Measurements from ENCODE around the gene MAPKBP1. TPM values are rescaled to one million over a fixed set of nuclear protein-coding genes. Genes with fewer than 3 reads are reported as not detected.

MAPKBP1 gene
- total and polyA plus RNA-seq, 2 of the 8 experiments (the other 6 are each of a cell fraction or from before 2014, with no cell fraction given): 4.3 to 11.3 TPM

- no peak overlapping the region for H2BK20ac ChIP-seq (ENCODE audit: low read length)
- no peak overlapping the region for H2BK12ac ChIP-seq (ENCODE audit: low read depth, low read length)
- H3K4ac ChIP-seq (replicated peaks; ENCODE audit: insufficient read length, low read depth, low read length): no peak overlapping the region
- peaks cover 10% of the 10 kb centered on the region; the same call in 1 of the 2 replicates for H3K23me2 ChIP-seq (ENCODE audit: low read depth, low read length)
- H3K18ac ChIP-seq (ENCODE audit: extremely low read depth, low read length): no peak overlapping the region
- no peak overlapping the region for H2BK5ac ChIP-seq (ENCODE audit: low read depth, low read length)
- ChIA-PET POLR2A (ENCODE audit: partially characterized antibody) (interaction anchor here (0.7 to 2.1 kb wide), 3 partner anchors 8 to 53 kb away, joined by 3 to 6 read pairs (median 3); no protein-coding TSS in a partner anchor), CTCF (ENCODE audit: partially characterized antibody) (interaction anchor here (0.5 to 2.1 kb wide), 4 partner anchors 9 to 296 kb away, joined by 3 to 6 read pairs (median 4); partner anchors contain the start of genes MAPKBP1 and PLA2G4B)
- no peak overlapping the region for H3K23ac ChIP-seq (ENCODE audit: insufficient read length)
- H3K4me3 ChIP-seq (ENCODE audit: extremely low read depth in 1 of 4, insufficient read depth in 2 of 4, low read depth in 3 of 4, low read length in 4 of 4): peak overlapping the region in 3 of 4 experiments; percentile 86 to 97 (median 96); a peak in 6 of 8 replicates
- no peak for FAIRE-seq
- no peak overlapping the region for H3K56ac ChIP-seq (replicated peaks; ENCODE audit: insufficient read length, low read depth, low read length)
- H2BK15ac ChIP-seq (ENCODE audit: low read length): no peak overlapping the region
- peak overlapping the region; percentile 8; the same call in 1 of the 2 replicates for H2AFZ ChIP-seq (ENCODE audit: low read length)
- no peaks in the 10 kb centered on the region; the same call in 1 of the 2 replicates for H3K79me1 ChIP-seq (ENCODE audit: low read depth, low read length)
- peaks cover 0 to 2% (median 0%) of the 10 kb centered on the region in 4 experiments; a peak in 1 of 7 replicates for H3K27me3 ChIP-seq (replicated peaks in 1 of 4; ENCODE audit: control insufficient read depth in 3 of 4, extremely low read depth in 1 of 4, insufficient read depth in 3 of 4, low read length in 3 of 4)
- H3K79me2 ChIP-seq (ENCODE audit: control insufficient read depth in 1 of 2, insufficient read depth in 2 of 2, low read length in 2 of 2): no peaks in the 10 kb centered on the region
- H3K4me1 ChIP-seq (replicated peaks in 1 of 4; ENCODE audit: control insufficient read depth in 3 of 4, insufficient read depth in 4 of 4, low read length in 3 of 4): peaks cover 0 to 4% (median 2%) of the 10 kb centered on the region in 4 experiments; a peak in 4 of 7 replicates
- H3K4me2 ChIP-seq (ENCODE audit: insufficient read depth in 1 of 2, low read depth in 2 of 2, low read length in 2 of 2): peak overlapping the region; percentile 82 to 89
- peaks cover 0 to 3% (median 0%) of the 10 kb centered on the region in 4 experiments; a peak in 4 of 8 replicates for H3K36me3 ChIP-seq (ENCODE audit: control insufficient read depth in 2 of 4, insufficient read depth in 4 of 4, low read length in 3 of 4)
- H3K9ac ChIP-seq (replicated peaks in 1 of 4; ENCODE audit: extremely low read depth in 1 of 4, low read depth in 3 of 4, low read length in 3 of 4): no peak overlapping the region; a peak in 1 of 7 replicates
- no peak overlapping the region for H4K8ac ChIP-seq (ENCODE audit: extremely low read depth, insufficient read depth, low read length)
- no peak overlapping the region for H3K27ac ChIP-seq (ENCODE audit: low read depth, low read length)
- peaks cover 1 to 10% of the 10 kb centered on the region in 2 experiments for H4K20me1 ChIP-seq (replicated peaks in 1 of 2; ENCODE audit: control insufficient read depth in 1 of 2, insufficient read depth in 2 of 2, low read length in 2 of 2)
- DNase-seq (ENCODE audit: low read depth in 1 of 2, low spot score in 2 of 2): no peak
- H4K5ac ChIP-seq (ENCODE audit: insufficient read length, low read depth, low read length): no peak overlapping the region
- no peaks in the 10 kb centered on the region for H3K9me3 ChIP-seq (ENCODE audit: insufficient read depth in 2 of 2, low read depth in 1 of 2, low read length in 1 of 2)
- H4K91ac ChIP-seq (replicated peaks; ENCODE audit: insufficient read length, low read length): no peak overlapping the region
- peak overlapping the region; percentile 10 for H2BK120ac ChIP-seq (replicated peaks; ENCODE audit: low read depth, low read length)
- 54% methylated on average over 6 of the region's 6 CpGs; no CpG with 5 or more reads in 1 of the 2 experiments for WGBS, 2 experiments (ENCODE audit: extremely low coverage in 1 of 2, insufficient coverage in 1 of 2, insufficient read length in 1 of 2, insufficient replicate concordance in 2 of 2, low coverage in 1 of 2, low lambda C conversion rate in 2 of 2, missing lambda C conversion rate in 1 of 2)
- H2AK5ac ChIP-seq (ENCODE audit: low read depth, low read length): no peak overlapping the region
- no peak overlapping the region for H3K14ac ChIP-seq (ENCODE audit: insufficient read length)
- TF ChIP-seq TCF12 (IDR thresholded peaks at IDR 0.05; ENCODE audit: low read depth, low read length) (no peak), RNF2 (IDR thresholded peaks at IDR 0.05; ENCODE audit: borderline replicate concordance, low read depth, low read length, missing control alignments, poor library complexity, severe bottlenecking) (no peak), E2F6 (IDR thresholded peaks at IDR 0.05) (no peak), RXRA (IDR thresholded peaks at IDR 0.05; ENCODE audit: insufficient read depth, low read depth, low read length) (no peak), EGR1 (IDR thresholded peaks at IDR 0.05; ENCODE audit: borderline replicate concordance, low read depth, low read length) (no peak), TAF7 (optimal IDR thresholded peaks at IDR 0.05; ENCODE audit: borderline replicate concordance, low read depth, low read length) (no peak), RBBP5 (IDR thresholded peaks at IDR 0.05; ENCODE audit: borderline replicate concordance, low read depth, low read length) (no peak), POLR2AphosphoS5 (IDR thresholded peaks at IDR 0.05; ENCODE audit: low read depth, low read length) (no peak), CHD2 (IDR thresholded peaks at IDR 0.05; ENCODE audit: low read length) (no peak), ZNF274 (IDR thresholded peaks at IDR 0.05; ENCODE audit: borderline replicate concordance, extremely low read depth, low read length) (no peak), TEAD4 (IDR thresholded peaks at IDR 0.05; ENCODE audit: low read depth, low read length) (no peak)
Measured at GRCh38 chr15:41828807-41829141, 54.5 kb downstream of the MAPKBP1 start.

Measured in H1 (cell line).